ENCODE results near the gene CADPS. TPM values are rescaled to one million over a fixed set of nuclear protein-coding genes. Genes with fewer than 3 reads are reported as not detected.

The CADPS gene
- total and polyA plus RNA-seq, 9 of the 15 experiments (the other 6 are each of a cell fraction or from before 2014, with no cell fraction given): not detected

- in situ Hi-C loops (cut with MboI): no loop called here
- Histone ChIP-seq H3K9me1 (ENCODE audit: control insufficient read depth, insufficient read depth, low read length) (no peaks in the 10 kb centered on the region), H3K9me3 (replicated peaks; ENCODE audit: control insufficient read depth, insufficient read depth, low read depth, low read length) (no peaks in the 10 kb centered on the region), H3K4me2 (ENCODE audit: insufficient read depth, low read length) (no peak overlapping the region), H3K27ac (ENCODE audit: extremely low read depth, low read depth, low read length) (no peak overlapping the region), H4K20me1 (replicated peaks; ENCODE audit: control insufficient read depth, insufficient read depth, low read length) (no peaks in the 10 kb centered on the region), H2AFZ (ENCODE audit: low read depth, low read length) (no peak overlapping the region), H3K27me3 (ENCODE audit: control insufficient read depth in 2 of 2, insufficient read depth in 2 of 2, low read length in 2 of 2) (no peaks in the 10 kb centered on the region), H3K36me3 (ENCODE audit: control insufficient read depth, insufficient read depth, low read length) (no peaks in the 10 kb centered on the region), H3K4me3 (no peak overlapping the region), H3K9ac (ENCODE audit: insufficient read depth in 1 of 2, low read depth in 2 of 2, low read length in 2 of 2) (no peak overlapping the region), H3K4me1 (replicated peaks in 1 of 2; ENCODE audit: control insufficient read depth in 2 of 2, insufficient read depth in 2 of 2, low read length in 2 of 2) (no peaks in the 10 kb centered on the region), H3K79me2 (ENCODE audit: control insufficient read depth, insufficient read depth, low read length) (no peaks in the 10 kb centered on the region)
- no TSS peak for BruUV-seq (replicated peaks)
- whole genome bisulfite sequencing (ENCODE audit: insufficient coverage, low coverage, missing lambda C conversion rate): 0% methylated on average over 4 of the region's 4 CpGs
- intact Hi-C loops (cut with micrococcal nuclease): no loop called here
- TF ChIP-seq RAD21 (CRISPR knock-in tag; conservative IDR thresholded peaks at IDR 0.05 in 1 of 2, IDR thresholded peaks at IDR 0.05 in 1 of 2) (no peak), HES1 (IDR thresholded peaks at IDR 0.05; ENCODE audit: low read depth) (no peak), STAG1 (CRISPR knock-in tag; IDR thresholded peaks at IDR 0.05; ENCODE audit: borderline replicate concordance) (no peak), GTF2A2 (tag; IDR thresholded peaks at IDR 0.05) (no peak), ELF1 (tag; IDR thresholded peaks at IDR 0.05) (no peak), TOE1 (IDR thresholded peaks at IDR 0.05; ENCODE audit: borderline replicate concordance) (no peak), TOE1 (CRISPR knock-in tag; IDR thresholded peaks at IDR 0.05; ENCODE audit: borderline replicate concordance, low read depth) (no peak), PHB (CRISPR knock-in tag; IDR thresholded peaks at IDR 0.05) (no peak), AFF1 (IDR thresholded peaks at IDR 0.05; ENCODE audit: low read depth in 1 of 2, partially characterized antibody in 2 of 2) (no peak)
- ATAC-seq (no peak), FAIRE-seq (no peak), DNase-seq (ENCODE audit: extremely low read depth in 1 of 4, low spot score in 3 of 4) (no peak)
- CTCF ChIA-PET (ENCODE audit: low intra/inter-chr PET ratio): no interaction called here
- POLR2A ChIA-PET: no interaction called here
Measured at GRCh38 chr3:62538691-62539356, 336.4 kb downstream of the CADPS start.

Measured in K562 (cell line).